MCF 10A (cell line): ENCODE data around the gene MRPL28. TPM values are rescaled to one million over a fixed set of nuclear protein-coding genes. Genes with fewer than 3 reads are reported as not detected.

ENCODE experiments used
- BruUV-seq: library from RNA; stranded (reverse); fragments of 400-500 nt; replicated peaks from 2 replicates; lab custom pipeline; 2021; lab: Mats Ljungman, UMichigan
- CTCF ChIA-PET: fragments of 300-600 bp; sonication (Branson Sonifier 250); formaldehyde crosslinking; extraction: SDS; loops from one replicate; lab custom pipeline; 2021; ENCODE audit warnings: antibody characterized with exemption, inconsistent platforms; lab: Yijun Ruan, JAX
- POLR2A ChIA-PET: fragments of 300-600, 350-650 bp; sonication (Branson Sonifier 250); formaldehyde crosslinking; extraction: SDS; loops from one replicate; lab custom pipeline; 2020; ENCODE audit warnings: antibody characterized with exemption, inconsistent platforms; lab: Yijun Ruan, JAX
- DNase-seq: peaks from one replicate; pipeline ENCODE4 v3.0.0-alpha.2; 2018; ENCODE audit not compliant: unreplicated experiment
- H3K27ac Mint-ChIP-seq: one replicate; pipeline ENCODE4 v1.8.0; 2022; ENCODE audit warnings: mild to moderate bottlenecking, low read depth, mixed read lengths; ENCODE audit not compliant: unreplicated experiment
- H3K27me3 Mint-ChIP-seq: one replicate; pipeline ENCODE4 v1.8.0; 2022; ENCODE audit warnings: mixed read lengths; ENCODE audit not compliant: insufficient read depth, unreplicated experiment
- H3K36me3 Mint-ChIP-seq: one replicate; pipeline ENCODE4 v1.8.0; 2022; ENCODE audit warnings: mild to moderate bottlenecking, moderate library complexity, mixed read lengths; ENCODE audit not compliant: insufficient read depth, unreplicated experiment
- H3K4me1 Mint-ChIP-seq: one replicate; pipeline ENCODE4 v1.8.0; 2022; ENCODE audit warnings: mixed read lengths; ENCODE audit not compliant: insufficient read depth, unreplicated experiment
- H3K4me3 Mint-ChIP-seq: one replicate; pipeline ENCODE4 v1.8.0; 2022; ENCODE audit warnings: mild to moderate bottlenecking, moderate library complexity, mixed read lengths; ENCODE audit not compliant: unreplicated experiment
- H3K9me3 Mint-ChIP-seq: one replicate; pipeline ENCODE4 v1.8.0; 2022; ENCODE audit warnings: mixed read lengths; ENCODE audit not compliant: unreplicated experiment
- intact Hi-C: fragments of 100-400 bp; cut with micrococcal nuclease; formaldehyde crosslinking; loops from 2 replicates; pipeline ENCODE4 v1.14.1; 2022
- total RNA-seq: library from RNA; stranded (reverse); gene quantifications from 2 replicates; pipeline ENCODE4 v1.2.3, GENCODE V29; 2022
- TF ChIP-seq, protein P1 (sequence below): fragments of 200-600 bp; IDR thresholded peaks from one replicate; pipeline ENCODE4 v1.8.0; 2022; ENCODE audit warnings: antibody characterized with exemption, mild to moderate bottlenecking; ENCODE audit not compliant: unreplicated experiment

The MRPL28 gene
- total RNA-seq, 1 experiment from 2014 or later, result 105 TPM

- TF ChIP-seq, protein P1, sequence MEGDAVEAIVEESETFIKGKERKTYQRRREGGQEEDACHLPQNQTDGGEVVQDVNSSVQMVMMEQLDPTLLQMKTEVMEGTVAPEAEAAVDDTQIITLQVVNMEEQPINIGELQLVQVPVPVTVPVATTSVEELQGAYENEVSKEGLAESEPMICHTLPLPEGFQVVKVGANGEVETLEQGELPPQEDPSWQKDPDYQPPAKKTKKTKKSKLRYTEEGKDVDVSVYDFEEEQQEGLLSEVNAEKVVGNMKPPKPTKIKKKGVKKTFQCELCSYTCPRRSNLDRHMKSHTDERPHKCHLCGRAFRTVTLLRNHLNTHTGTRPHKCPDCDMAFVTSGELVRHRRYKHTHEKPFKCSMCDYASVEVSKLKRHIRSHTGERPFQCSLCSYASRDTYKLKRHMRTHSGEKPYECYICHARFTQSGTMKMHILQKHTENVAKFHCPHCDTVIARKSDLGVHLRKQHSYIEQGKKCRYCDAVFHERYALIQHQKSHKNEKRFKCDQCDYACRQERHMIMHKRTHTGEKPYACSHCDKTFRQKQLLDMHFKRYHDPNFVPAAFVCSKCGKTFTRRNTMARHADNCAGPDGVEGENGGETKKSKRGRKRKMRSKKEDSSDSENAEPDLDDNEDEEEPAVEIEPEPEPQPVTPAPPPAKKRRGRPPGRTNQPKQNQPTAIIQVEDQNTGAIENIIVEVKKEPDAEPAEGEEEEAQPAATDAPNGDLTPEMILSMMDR, result no peak
- no TSS peak for BruUV-seq
- Mint-ChIP-seq H3K36me3 (peaks cover 22% of the 10 kb centered on the region), H3K27me3 (no peaks in the 10 kb centered on the region), H3K27ac (no peak overlapping the region), H3K4me3 (no peak overlapping the region), H3K4me1 (peaks cover 8% of the 10 kb centered on the region), H3K9me3 (no peaks in the 10 kb centered on the region)
- ChIA-PET POLR2A (interaction anchor here (1.0 kb wide), 1 partner anchor 15 kb away, joined by 3 read pairs; no protein-coding TSS in a partner anchor), CTCF (no interaction called here)
- intact Hi-C loops, result no loop called here
- no peak for DNase-seq
Measured at GRCh38 chr16:330741-331140, 39.6 kb downstream of the MRPL28 start.

- no peak for DNase-seq
- no TSS peak for BruUV-seq
- ChIA-PET POLR2A (no interaction called here), CTCF (no interaction called here)
- TF ChIP-seq, protein P1, result no peak
- Mint-ChIP-seq H3K9me3 (no peaks in the 10 kb centered on the region), H3K4me3 (no peak overlapping the region), H3K36me3 (peaks cover 13% of the 10 kb centered on the region), H3K27ac (no peak overlapping the region), H3K4me1 (no peaks in the 10 kb centered on the region), H3K27me3 (no peaks in the 10 kb centered on the region)
- intact Hi-C loops, result no loop called here
Measured at GRCh38 chr16:325375-326145, 44.8 kb downstream of the MRPL28 start.

DNA sequence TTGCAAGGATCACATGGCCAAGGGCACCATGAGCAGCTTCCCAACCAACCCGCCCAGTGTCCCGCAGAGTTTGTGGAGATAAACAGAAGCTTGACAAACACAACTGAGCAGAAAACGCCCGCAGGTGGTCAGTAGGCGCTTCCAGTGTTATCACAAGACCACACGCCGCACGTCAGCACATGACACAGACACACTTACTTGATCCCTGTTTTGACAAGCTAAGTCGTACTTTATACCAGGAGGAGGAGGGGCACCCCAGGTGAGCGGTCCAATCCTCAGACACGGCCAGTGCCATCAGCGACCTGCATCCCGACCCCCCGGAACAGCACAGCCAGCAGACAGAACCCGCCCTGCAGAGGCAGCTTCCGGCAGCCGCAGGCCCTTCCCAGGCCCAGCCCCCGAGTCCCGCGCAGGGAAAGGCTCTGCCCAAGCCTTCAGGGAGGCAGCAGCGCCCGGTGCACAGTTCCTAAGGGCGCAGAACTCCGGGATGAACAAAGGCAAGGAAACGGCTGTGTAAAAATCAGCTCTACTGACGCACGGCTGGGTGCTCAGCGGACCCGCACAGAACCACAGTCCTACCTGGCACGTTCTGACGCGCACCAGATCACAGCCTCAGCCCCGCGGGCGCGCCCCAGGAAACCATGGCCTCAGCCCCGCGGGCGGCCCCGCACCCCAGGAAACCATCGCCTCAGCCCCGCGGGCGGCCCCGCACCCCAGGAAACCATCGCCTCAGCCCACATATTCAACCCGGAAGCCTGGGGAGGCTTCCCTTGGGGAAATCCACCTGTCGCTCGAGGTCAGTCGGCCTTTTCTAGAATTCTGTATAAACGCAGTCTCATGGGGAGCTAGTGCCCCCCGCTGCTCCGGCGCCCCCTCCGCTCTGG is 45.6 kb downstream of the MRPL28 start:
- H3K27me3 Mint-ChIP-seq, result no peaks in the 10 kb centered on the region
- no peak for DNase-seq
- peaks cover 8% of the 10 kb centered on the region for H3K36me3 Mint-ChIP-seq
- BruUV-seq, result no TSS peak
- no peak overlapping the region for H3K4me3 Mint-ChIP-seq
- H3K9me3 Mint-ChIP-seq, result no peaks in the 10 kb centered on the region
- intact Hi-C loops, result no loop called here
- ChIA-PET POLR2A (no interaction called here), CTCF (interaction anchor here (0.6 to 0.8 kb wide), 2 partner anchors 37 to 1615 kb away, joined by 3 read pairs; no protein-coding TSS in a partner anchor)
- TF ChIP-seq, protein P1, result no peak
- H3K4me1 Mint-ChIP-seq, result no peaks in the 10 kb centered on the region
- no peak overlapping the region for H3K27ac Mint-ChIP-seq

DNA sequence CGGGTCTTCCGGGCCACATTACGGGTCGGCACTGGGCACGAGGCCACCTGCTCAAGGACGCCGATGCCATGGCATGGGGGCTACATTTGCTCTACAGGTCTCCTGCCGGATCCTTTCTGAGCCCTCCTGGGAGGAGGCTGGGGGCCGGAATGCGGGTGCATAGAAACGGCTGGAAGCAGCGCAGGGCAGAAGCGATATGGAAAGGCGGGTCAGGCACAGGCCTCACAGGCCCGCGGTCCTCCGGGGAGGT is 46.2 kb downstream of the MRPL28 start:
- no peaks in the 10 kb centered on the region for H3K4me1 Mint-ChIP-seq
- H3K36me3 Mint-ChIP-seq, result peaks cover 8% of the 10 kb centered on the region
- DNase-seq, result no peak
- ChIA-PET CTCF (interaction anchor here (0.8 kb wide), 1 partner anchor 38 kb away, joined by 3 read pairs; no protein-coding TSS in a partner anchor), POLR2A (no interaction called here)
- H3K4me3 Mint-ChIP-seq, result no peak overlapping the region
- H3K27ac Mint-ChIP-seq, result no peak overlapping the region
- TF ChIP-seq, protein P1, result no peak
- H3K27me3 Mint-ChIP-seq, result no peaks in the 10 kb centered on the region
- intact Hi-C loops, result no loop called here
- no TSS peak for BruUV-seq
- H3K9me3 Mint-ChIP-seq, result no peaks in the 10 kb centered on the region
